Measurements from ENCODE around the gene VPS13A. TPM values are rescaled to one million over a fixed set of nuclear protein-coding genes. Genes with fewer than 3 reads are reported as not detected.

The VPS13A gene
- total and polyA plus RNA-seq, 9 of the 15 experiments (the other 6 are each of a cell fraction or from before 2014, with no cell fraction given): 5.6 to 29.9 (median 14.7) TPM

DNA sequence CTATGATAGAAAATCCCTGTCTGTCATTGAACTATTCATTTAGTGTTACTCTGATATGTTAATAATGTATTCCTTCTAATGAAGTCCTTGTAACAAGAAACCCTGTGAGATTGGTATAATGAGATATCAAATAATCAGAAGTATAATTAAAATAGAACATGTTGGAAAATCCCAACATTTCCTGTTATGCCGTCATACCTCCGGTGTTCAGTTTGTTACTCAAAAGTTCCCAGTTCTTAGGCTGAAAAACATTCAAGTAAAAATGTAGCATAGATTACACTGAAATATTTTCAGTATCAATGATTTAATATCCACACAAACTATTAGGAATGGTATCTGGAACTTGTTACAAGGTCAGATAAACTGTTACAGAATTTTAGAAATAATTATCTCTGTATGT is 243.3 kb downstream of the VPS13A start:
- Histone ChIP-seq H3K27ac (ENCODE audit: extremely low read depth, low read depth, low read length) (no peak overlapping the region), H3K4me3 (no peak overlapping the region), H3K9ac (ENCODE audit: insufficient read depth in 1 of 2, low read depth in 2 of 2, low read length in 2 of 2) (no peak overlapping the region), H3K4me1 (replicated peaks in 1 of 2; ENCODE audit: control insufficient read depth in 2 of 2, insufficient read depth in 2 of 2, low read length in 2 of 2) (no peaks in the 10 kb centered on the region), H3K36me3 (ENCODE audit: control insufficient read depth, insufficient read depth, low read length) (no peaks in the 10 kb centered on the region), H3K4me2 (ENCODE audit: insufficient read depth, low read length) (no peak overlapping the region), H3K9me3 (replicated peaks; ENCODE audit: control insufficient read depth, insufficient read depth, low read depth, low read length) (no peaks in the 10 kb centered on the region), H3K79me2 (ENCODE audit: control insufficient read depth, insufficient read depth, low read length) (no peaks in the 10 kb centered on the region), H4K20me1 (replicated peaks; ENCODE audit: control insufficient read depth, insufficient read depth, low read length) (no peaks in the 10 kb centered on the region), H3K27me3 (ENCODE audit: control insufficient read depth in 2 of 2, insufficient read depth in 2 of 2, low read length in 2 of 2) (no peaks in the 10 kb centered on the region), H3K9me1 (ENCODE audit: control insufficient read depth, insufficient read depth, low read length) (no peaks in the 10 kb centered on the region), H2AFZ (ENCODE audit: low read depth, low read length) (no peak overlapping the region)
- no TSS peak for BruUV-seq (replicated peaks)
- DNase-seq (ENCODE audit: extremely low read depth in 1 of 4, low spot score in 3 of 4) (no peak), FAIRE-seq (no peak), ATAC-seq (no peak)
- TF ChIP-seq, protein P1, sequence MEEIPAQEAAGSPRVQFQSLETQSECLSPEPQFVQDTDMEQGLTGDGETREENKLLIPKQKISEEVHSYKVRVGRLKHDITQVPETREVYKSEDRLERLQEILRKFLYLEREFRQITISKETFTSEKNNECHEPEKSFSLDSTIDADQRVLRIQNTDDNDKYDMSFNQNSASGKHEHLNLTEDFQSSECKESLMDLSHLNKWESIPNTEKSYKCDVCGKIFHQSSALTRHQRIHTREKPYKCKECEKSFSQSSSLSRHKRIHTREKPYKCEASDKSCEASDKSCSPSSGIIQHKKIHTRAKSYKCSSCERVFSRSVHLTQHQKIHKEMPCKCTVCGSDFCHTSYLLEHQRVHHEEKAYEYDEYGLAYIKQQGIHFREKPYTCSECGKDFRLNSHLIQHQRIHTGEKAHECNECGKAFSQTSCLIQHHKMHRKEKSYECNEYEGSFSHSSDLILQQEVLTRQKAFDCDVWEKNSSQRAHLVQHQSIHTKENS (CRISPR knock-in tag; IDR thresholded peaks at IDR 0.05): no peak
- TF ChIP-seq PHB (CRISPR knock-in tag; IDR thresholded peaks at IDR 0.05): no peak
- TF ChIP-seq, protein P2, sequence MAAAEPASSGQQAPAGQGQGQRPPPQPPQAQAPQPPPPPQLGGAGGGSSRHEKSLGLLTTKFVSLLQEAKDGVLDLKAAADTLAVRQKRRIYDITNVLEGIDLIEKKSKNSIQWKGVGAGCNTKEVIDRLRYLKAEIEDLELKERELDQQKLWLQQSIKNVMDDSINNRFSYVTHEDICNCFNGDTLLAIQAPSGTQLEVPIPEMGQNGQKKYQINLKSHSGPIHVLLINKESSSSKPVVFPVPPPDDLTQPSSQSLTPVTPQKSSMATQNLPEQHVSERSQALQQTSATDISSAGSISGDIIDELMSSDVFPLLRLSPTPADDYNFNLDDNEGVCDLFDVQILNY (CRISPR knock-in tag; IDR thresholded peaks at IDR 0.05): no peak
- no peak for TF ChIP-seq ZNF41 (CRISPR knock-in tag; conservative IDR thresholded peaks at IDR 0.05)
- TF ChIP-seq SRSF7 (optimal IDR thresholded peaks at IDR 0.05; ENCODE audit: low read depth, low read length): no peak
- TF ChIP-seq THRAP3 (IDR thresholded peaks at IDR 0.05; ENCODE audit: borderline replicate concordance): no peak
- TF ChIP-seq CEBPB (tag; IDR thresholded peaks at IDR 0.05): no peak
- ChIA-PET POLR2A (no interaction called here), CTCF (ENCODE audit: low intra/inter-chr PET ratio) (no interaction called here)
- intact Hi-C loops (cut with micrococcal nuclease): no loop called here
- 89% methylated on average over 2 of the region's 2 CpGs for WGBS (ENCODE audit: insufficient coverage, low coverage, missing lambda C conversion rate)
- in situ Hi-C loops (cut with MboI): no loop called here

All from K562 (cell line).